Hindlimb muscle (tissue), 1 donor: ENCODE results near the gene TUBG1. TPM values are rescaled to one million over a fixed set of nuclear protein-coding genes. Genes with fewer than 3 reads are reported as not detected.
A peak's percentile ranks its signal among the peaks of the same experiment; 100 is the strongest.
"Not testable (repeated sequence)": the region's sequence is repeated elsewhere in the genome, so short reads cannot be mapped to it uniquely, and the experiment has no call there.

ENCODE experiments used
- DNase-seq: peaks from one replicate; pipeline ENCODE4 v3.0.0-alpha.2; 2013
- polyA plus RNA-seq: library from polyadenylated mRNA; unstranded; fragments of 120-200 nt; gene quantifications from one replicate; pipeline ENCODE4 v1.2.1, GENCODE V29; 2013; ENCODE audit not compliant: insufficient read length

The TUBG1 gene
- polyA plus RNA-seq, 1 donor, result 33.6 TPM

GRCh38 chr17:42623732-42624596 lies 14.5 kb downstream of the TUBG1 start:
- no peak for DNase-seq

DNA sequence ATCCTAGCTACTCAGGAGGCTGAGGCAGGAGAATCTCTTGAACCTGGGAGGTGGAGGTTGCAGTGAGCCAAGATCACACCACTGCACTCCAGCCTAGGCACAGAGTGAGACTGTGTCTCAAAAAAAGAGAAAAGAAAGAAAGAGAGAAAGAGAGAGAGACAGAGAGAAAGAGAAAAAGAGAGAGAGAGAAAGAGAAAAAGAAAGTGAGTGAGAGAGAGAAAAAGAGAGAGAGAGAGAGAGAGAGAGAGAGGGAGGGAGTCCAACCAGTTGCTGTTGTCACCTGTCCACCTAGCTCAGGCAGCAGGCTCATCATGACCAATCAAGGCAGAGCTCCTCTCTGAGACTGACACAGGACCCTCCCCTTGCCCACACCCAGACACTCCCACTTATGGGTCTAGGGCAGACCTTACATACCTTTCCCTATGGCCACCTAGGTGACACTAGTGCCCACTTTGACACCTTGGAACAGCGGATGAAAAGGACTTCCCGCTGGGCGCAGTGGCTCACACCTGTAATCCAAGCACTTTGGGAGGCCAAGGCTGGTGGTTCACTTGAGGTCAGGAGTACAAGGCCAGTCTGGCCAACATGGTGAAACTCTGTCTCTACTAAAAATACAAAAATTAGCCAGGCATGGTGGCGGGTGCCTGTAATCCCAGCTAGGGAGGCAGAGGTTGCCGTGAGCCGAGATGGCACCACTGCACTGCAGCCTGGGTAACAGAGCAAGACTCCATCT lies 17.7 kb downstream of the TUBG1 start:
- DNase-seq, result not testable (repeated sequence)

DNA sequence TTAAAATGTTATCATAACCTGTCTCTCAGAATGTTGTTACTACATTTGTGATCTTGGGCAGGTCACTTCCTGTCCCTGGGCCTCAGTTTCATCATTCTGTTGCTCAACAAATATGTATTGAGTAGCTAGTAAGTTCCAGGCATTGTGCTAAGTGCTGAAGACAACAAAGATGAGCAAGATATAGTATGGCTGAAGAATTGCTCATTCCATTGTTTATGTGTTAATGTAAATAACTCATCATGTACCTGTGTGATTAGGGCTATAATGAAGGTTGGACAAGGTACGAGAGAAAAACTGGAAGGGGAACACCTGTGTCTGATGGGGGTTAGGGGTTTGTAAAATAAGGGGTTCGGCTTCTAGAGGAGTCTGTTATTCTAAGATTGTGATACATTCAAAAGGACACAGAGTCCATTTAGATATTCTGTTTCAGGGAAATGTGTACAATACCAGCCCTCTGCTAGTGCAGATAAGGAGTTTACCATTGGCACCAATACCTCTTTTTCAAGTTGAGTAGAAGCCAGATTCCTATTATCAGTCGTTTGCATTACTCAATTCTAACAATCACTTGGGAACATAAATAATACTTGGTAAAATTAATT lies 20.0 kb downstream of the TUBG1 start:
- DNase-seq, result no peak

GRCh38 chr17:42632949-42633444 lies 23.5 kb downstream of the TUBG1 start:
- DNase-seq, result no peak

- no peak for DNase-seq
Measured at GRCh38 chr17:42639525-42640113, 30.1 kb downstream of the TUBG1 start.

GRCh38 chr17:42640121-42640520 lies 30.6 kb downstream of the TUBG1 start:
- no peak for DNase-seq

GRCh38 chr17:42642336-42642735 lies 32.9 kb downstream of the TUBG1 start:
- no peak for DNase-seq

DNA sequence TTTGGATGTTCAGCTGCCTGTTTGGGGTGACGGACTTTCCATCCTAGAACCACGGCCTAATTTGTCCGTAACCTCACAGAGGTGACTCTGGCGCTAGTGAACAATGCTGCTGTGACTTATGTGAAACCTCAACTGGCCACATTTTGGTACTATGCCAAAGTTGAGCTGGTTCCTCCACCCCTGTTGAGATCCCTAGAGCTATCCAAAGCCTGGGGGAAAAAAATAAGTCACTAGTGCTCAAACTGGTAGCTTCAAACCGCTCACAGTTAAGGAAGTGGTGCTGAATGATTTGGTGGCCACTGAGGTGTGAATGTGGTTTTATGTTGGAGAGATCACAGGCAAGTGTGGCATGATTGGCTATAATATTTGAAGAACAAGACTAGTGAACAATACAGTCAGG lies 38.3 kb downstream of the TUBG1 start:
- no peak for DNase-seq

- no peak for DNase-seq
Measured at GRCh38 chr17:42651392-42651791, 41.9 kb downstream of the TUBG1 start.

DNA sequence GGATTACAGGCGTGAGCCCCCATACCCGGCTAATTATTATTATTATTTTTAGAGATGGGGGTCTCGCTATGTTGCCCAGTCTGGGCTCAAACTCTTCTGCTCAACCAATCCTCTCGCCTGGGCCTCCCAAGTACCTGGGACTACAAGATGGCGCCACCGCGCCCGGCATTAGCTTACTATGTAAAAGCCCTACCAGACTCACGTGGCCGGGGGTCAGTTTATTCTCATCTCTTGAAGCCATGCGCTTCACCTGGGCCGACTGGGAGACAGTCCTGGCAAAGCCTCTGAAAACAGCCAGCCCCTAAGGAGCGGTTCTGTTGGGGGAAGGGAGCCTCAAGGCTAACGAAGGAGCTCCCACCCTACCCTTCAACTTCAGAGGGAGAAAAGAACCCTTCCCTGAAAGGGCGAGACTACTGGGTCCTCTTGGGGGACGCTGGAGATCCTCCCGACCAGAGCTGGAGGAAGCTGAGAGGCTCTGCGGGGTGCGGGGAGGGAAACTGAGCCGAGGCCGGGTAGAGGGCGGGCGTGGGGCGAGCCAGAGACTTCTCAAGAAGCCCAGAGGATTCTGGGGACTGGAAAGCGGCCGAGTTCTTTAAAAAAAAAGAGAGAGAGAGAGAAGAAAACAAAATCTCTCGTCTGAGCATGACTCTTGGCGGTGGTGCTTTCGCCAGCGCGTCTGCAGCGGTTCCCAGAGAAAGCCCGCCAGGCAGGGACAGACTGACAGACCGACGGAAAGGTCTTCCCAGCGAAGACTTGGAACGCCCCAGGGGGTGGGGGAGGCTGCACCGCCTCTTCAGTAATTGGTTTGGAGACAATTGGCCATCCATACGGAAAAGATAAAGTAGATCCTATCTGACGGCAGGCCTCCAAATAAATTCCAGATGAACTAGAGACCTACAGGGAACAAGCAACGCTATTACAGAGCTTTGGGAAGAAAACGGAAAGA lies 44.0 kb downstream of the TUBG1 start:
- DNase-seq, result peak; percentile 85

DNA sequence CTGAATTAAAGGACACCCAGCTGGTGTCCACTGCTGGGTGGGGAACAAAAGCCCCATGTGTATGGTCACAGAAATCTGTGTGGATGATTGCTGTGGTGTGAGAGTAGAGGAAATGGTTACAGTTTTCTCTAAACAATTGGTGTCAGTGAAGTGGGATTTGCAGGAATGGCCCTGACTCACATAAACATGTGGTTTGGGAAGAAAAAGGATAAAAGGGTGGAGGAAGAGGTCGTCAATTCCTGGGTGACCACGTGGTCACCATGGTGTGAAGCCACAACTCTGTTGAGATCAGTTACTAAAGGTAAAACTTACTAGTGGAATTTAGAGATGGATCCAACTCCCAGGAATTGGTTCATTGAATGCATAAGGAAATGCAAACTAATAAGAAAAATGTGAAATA lies 46.0 kb downstream of the TUBG1 start:
- no peak for DNase-seq

- no peak for DNase-seq
Measured at GRCh38 chr17:42657824-42658588, 48.5 kb downstream of the TUBG1 start.

- peak; percentile 90 for DNase-seq
Measured at GRCh38 chr17:42659079-42659931, 49.8 kb downstream of the TUBG1 start, which contains the start of gene TUBG2. Gene TUBG2, plus strand, starts transcription at chr17:42659284. Its CDS starts 220 bp downstream, at chr17:42659504.

DNA sequence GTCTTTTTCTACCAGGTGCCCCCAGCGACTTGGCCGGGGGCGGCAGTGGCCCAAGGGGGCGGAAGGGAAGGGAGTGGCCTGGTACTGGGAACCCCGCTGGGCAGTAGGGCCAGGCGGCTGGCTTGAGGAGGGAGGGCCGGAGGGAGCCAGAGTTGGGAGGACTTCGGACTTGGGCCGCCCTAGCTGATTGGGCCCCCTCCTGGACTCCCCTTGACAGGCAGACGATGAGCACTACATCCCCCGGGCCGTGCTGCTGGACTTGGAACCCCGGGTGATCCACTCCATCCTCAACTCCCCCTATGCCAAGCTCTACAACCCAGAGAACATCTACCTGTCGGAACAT lies 50.4 kb downstream of the TUBG1 start:
- DNase-seq, result not testable (repeated sequence)

DNA sequence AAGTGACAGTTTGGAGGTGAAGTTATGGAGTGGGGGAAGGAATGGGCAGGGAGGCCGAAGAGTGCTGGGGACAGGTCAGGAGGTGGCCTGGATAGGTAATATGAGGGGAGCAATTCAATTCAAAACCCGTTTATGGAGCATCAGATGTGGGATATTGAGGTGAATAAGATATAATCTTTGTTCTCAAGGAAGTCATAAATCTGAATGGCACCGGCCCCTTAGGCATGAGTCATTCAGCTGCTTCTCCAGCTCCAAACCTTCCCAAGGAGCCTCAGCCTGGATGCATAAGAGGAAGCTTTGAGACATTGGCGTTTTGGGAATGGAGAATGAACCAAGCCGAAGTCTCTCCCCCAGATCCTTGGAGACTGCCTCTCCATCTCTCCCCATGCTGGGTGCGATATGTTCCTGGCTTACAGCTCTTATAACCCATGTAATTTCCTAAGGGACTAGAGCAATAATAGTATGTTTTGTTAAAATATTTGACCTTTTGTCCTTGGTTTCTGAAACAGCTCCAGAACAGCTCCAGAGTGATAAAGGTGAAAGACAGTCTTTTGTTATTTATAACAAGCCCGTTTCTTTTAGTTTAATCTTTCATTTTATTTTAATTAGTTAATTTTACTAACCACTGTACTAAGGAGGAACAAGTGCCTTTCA lies 51.3 kb downstream of the TUBG1 start:
- no peak for DNase-seq
